ENCODE measurements around the gene CAMKV.

DNA sequence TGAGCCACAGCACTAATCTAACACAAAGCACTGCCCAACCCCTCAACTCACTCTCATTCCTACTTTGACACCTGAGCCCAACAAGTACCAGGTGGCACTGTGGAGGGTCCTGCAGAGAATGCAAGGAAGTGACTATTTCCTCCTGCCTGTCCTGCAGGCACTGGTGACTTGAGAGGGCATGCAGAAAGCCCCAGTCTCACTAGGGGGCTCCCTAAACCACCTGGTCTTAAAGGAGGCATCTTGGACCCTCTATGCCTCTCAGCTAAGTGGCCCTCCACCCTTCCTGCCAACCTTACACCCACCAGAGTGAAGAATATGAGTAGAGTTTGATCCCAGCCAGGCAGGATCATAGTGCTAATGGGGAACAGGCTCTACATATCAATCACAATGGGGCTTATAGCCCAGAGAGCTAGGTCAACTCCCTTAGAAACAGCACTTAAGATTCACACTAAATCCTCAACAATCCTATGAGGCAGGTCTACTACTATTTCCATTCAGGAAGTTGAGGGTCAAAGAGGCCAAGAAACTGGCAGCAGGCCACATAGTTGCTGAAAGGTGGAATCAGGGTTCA is 28.5 kb downstream of the CAMKV start:
- TF ChIP-seq, protein P1, sequence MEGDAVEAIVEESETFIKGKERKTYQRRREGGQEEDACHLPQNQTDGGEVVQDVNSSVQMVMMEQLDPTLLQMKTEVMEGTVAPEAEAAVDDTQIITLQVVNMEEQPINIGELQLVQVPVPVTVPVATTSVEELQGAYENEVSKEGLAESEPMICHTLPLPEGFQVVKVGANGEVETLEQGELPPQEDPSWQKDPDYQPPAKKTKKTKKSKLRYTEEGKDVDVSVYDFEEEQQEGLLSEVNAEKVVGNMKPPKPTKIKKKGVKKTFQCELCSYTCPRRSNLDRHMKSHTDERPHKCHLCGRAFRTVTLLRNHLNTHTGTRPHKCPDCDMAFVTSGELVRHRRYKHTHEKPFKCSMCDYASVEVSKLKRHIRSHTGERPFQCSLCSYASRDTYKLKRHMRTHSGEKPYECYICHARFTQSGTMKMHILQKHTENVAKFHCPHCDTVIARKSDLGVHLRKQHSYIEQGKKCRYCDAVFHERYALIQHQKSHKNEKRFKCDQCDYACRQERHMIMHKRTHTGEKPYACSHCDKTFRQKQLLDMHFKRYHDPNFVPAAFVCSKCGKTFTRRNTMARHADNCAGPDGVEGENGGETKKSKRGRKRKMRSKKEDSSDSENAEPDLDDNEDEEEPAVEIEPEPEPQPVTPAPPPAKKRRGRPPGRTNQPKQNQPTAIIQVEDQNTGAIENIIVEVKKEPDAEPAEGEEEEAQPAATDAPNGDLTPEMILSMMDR (IDR thresholded peaks at IDR 0.05; ENCODE audit: low read length), result 0 out of 2 replicates have a peak, but pooled peaks have one; percentile 16
- TF ChIP-seq EZH2 (optimal IDR thresholded peaks at IDR 0.05; ENCODE audit: low read depth, low read length) (no peak), EZH2phosphoT487 (IDR thresholded peaks at IDR 0.05; ENCODE audit: low read length) (no peak)

Measured in MM.1S (cell line).